K562 (cell line): ENCODE measurements around the gene SLC7A6. TPM values are rescaled to one million over a fixed set of nuclear protein-coding genes. Genes with fewer than 3 reads are reported as not detected.

ENCODE experiments used
- BCLAF1 ChIP-seq, 2 experiments: fragments of 450-650 bp in 1 of 2; IDR thresholded peaks; 2 replicates each; pipeline ENCODE4 v1.6.1; 2011 to 2017; ENCODE audit warnings: low read depth in 2 of 2, antibody characterized with exemption in 1 of 2, borderline replicate concordance in 1 of 2, low read length in 1 of 2, mild to moderate bottlenecking in 1 of 2, mixed read lengths in 1 of 2; ENCODE audit not compliant: control insufficient read depth in 1 of 2
- EZH2 ChIP-seq: IDR thresholded peaks from 2 replicates; pipeline ENCODE4 v1.6.1; 2012; ENCODE audit warnings: low read depth, mild to moderate bottlenecking, inconsistent platforms, low read length, borderline replicate concordance
- MAX ChIP-seq: sonication (generic); formaldehyde crosslinking; IDR thresholded peaks from 2 replicates; pipeline ENCODE4 v1.9.0; 2022; ENCODE audit warnings: mild to moderate bottlenecking, missing genetic modification reagents
- PHF20 ChIP-seq: fragments of 450-650 bp; IDR thresholded peaks from 2 replicates; pipeline ENCODE4 v1.6.1; 2018; ENCODE audit not compliant: partially characterized antibody
- RBM15 ChIP-seq: fragments of 200-400 bp; formaldehyde crosslinking; IDR thresholded peaks from 2 replicates; pipeline ENCODE4 v1.6.1; 2018; ENCODE audit warnings: mild to moderate bottlenecking, low read length, moderate library complexity; ENCODE audit not compliant: insufficient read depth
- STAT6 ChIP-seq: sonication (generic); formaldehyde crosslinking; IDR thresholded peaks from 2 replicates; pipeline ENCODE4 v1.8.1; 2023; ENCODE audit warnings: mild to moderate bottlenecking, missing genetic modification reagents
- ZBED1 ChIP-seq: IDR thresholded peaks from 2 replicates; pipeline ENCODE4 v1.6.1; 2014
- ZBTB17 ChIP-seq: fragments of 450-650 bp; formaldehyde crosslinking; IDR thresholded peaks from 2 replicates; pipeline ENCODE4 v1.4.0; 2020; ENCODE audit warnings: mild to moderate bottlenecking
- ZFP1 ChIP-seq: fragments of 450-650 bp; formaldehyde crosslinking; IDR thresholded peaks from 2 replicates; pipeline ENCODE4 v1.4.0; 2020; ENCODE audit warnings: mild to moderate bottlenecking, mixed read lengths
- polyA plus RNA-seq, 8 experiments: library from polyadenylated mRNA; depleted of rRNA in 4 of 8; stranded (reverse) in 5 of 8; unstranded in 3 of 8; fragments of >200 nt; fragmentation: Nextera tagmentation in 2 of 8; fragmentation: Illumina TruSeq in 1 of 8; extraction: Ambion mirVana in 2 of 8; extraction: Trizol in 1 of 8; gene quantifications; 2 replicates each; pipeline versions ENCODE4 v1.2.1 to v1.2.3, GENCODE V29; 2011 to 2014; ENCODE audit warnings: inconsistent platforms in 1 of 8, missing spikeins in 1 of 8
- total RNA-seq, 7 experiments: library from RNA; depleted of rRNA in 6 of 7; stranded (reverse); fragments of >200 nt in 6 of 7; fragmentation: Illumina TruSeq in 2 of 7; extraction: Trizol in 2 of 7; gene quantifications; 2 replicates each; pipeline versions ENCODE4 v1.2.1 to v1.2.3, GENCODE V29; 2011 to 2021; ENCODE audit warnings: low replicate concordance in 1 of 7

SLC7A6 gene
- total and polyA plus RNA-seq, 9 of the 15 experiments (the other 6 are each of a cell fraction or from before 2014, with no cell fraction given), result 12.6 to 60.1 (median 29.8) TPM

- TF ChIP-seq STAT6 (CRISPR knock-in tag) (0 out of 2 replicates have a peak, but pooled peaks have one; percentile 78), BCLAF1 (IDR thresholded peaks at IDR 0.05; ENCODE audit: borderline replicate concordance in 1 of 2, control insufficient read depth in 1 of 2, low read depth in 2 of 2, low read length in 1 of 2) (no peak), MAX (CRISPR knock-in tag) (peak; percentile 71), EZH2 (no peak), ZBTB17 (CRISPR knock-in tag) (0 out of 2 replicates have a peak, but pooled peaks have one; percentile 63), ZFP1 (CRISPR knock-in tag) (no peak), RBM15 (no peak), ZBED1 (peak; percentile 99), PHF20 (peak; percentile 52)
Measured at GRCh38 chr16:68264128-68265077, at the start of gene SLC7A6 (continued).
